Measurements from ENCODE around the gene PLK3.

- TF ChIP-seq, protein P1, sequence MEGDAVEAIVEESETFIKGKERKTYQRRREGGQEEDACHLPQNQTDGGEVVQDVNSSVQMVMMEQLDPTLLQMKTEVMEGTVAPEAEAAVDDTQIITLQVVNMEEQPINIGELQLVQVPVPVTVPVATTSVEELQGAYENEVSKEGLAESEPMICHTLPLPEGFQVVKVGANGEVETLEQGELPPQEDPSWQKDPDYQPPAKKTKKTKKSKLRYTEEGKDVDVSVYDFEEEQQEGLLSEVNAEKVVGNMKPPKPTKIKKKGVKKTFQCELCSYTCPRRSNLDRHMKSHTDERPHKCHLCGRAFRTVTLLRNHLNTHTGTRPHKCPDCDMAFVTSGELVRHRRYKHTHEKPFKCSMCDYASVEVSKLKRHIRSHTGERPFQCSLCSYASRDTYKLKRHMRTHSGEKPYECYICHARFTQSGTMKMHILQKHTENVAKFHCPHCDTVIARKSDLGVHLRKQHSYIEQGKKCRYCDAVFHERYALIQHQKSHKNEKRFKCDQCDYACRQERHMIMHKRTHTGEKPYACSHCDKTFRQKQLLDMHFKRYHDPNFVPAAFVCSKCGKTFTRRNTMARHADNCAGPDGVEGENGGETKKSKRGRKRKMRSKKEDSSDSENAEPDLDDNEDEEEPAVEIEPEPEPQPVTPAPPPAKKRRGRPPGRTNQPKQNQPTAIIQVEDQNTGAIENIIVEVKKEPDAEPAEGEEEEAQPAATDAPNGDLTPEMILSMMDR (IDR thresholded peaks at IDR 0.05) = no peak
- TF ChIP-seq POLR2A (IDR thresholded peaks at IDR 0.05) = no peak
Observed at GRCh38 chr1:44811234-44811633, 11.1 kb downstream of the PLK3 start.
